WTC11 (cell line): ENCODE data around the gene COL4A6. TPM values are rescaled to one million over a fixed set of nuclear protein-coding genes. Genes with fewer than 3 reads are reported as not detected.

Source experiments
- ATAC-seq: fragments of 200-7000 bp; cut with Tn5 transposase; 2 replicates; pipeline ENCODE4 v1.10.0; 2021; ENCODE audit warnings: mild to moderate bottlenecking, moderate library complexity
- CTCF ChIA-PET: fragments of 300-600 bp; sonication (Branson Sonifier 250); formaldehyde crosslinking; loops from one replicate; lab custom pipeline; 2021; ENCODE audit warnings: antibody characterized with exemption; lab: Charles Lee
- POLR2A ChIA-PET: fragments of 350-600 bp; sonication (Branson Sonifier 250); formaldehyde crosslinking; loops from one replicate; lab custom pipeline; 2021; ENCODE audit warnings: antibody characterized with exemption; lab: Charles Lee
- DNase-seq: peaks from one replicate; pipeline ENCODE4 v3.0.0; 2021; ENCODE audit warnings: low spot score
- H3K27ac Mint-ChIP-seq: 2 replicates; pipeline ENCODE4 v1.8.0; 2021; ENCODE audit warnings: mixed read lengths
- H3K27me3 Mint-ChIP-seq: 2 replicates; pipeline ENCODE4 v1.8.0; 2021; ENCODE audit warnings: low read depth, mild to moderate bottlenecking, moderate library complexity, mixed read lengths
- H3K36me3 Mint-ChIP-seq: 2 replicates; pipeline ENCODE4 v1.8.0; 2021; ENCODE audit warnings: mixed read lengths
- H3K4me1 Mint-ChIP-seq: 2 replicates; pipeline ENCODE4 v1.8.0; 2022; ENCODE audit warnings: mixed read lengths
- H3K4me3 Mint-ChIP-seq: 2 replicates; pipeline ENCODE4 v1.8.0; 2021; ENCODE audit warnings: mild to moderate bottlenecking, moderate library complexity, mixed read lengths
- H3K9me3 Mint-ChIP-seq: 2 replicates; pipeline ENCODE4 v1.8.0; 2021; ENCODE audit warnings: mixed read lengths
- ARID4B ChIP-seq: sonication (generic); formaldehyde crosslinking; IDR thresholded peaks from 2 replicates; pipeline ENCODE4 v1.8.0; 2023; ENCODE audit warnings: missing genetic modification reagents, mild to moderate bottlenecking, borderline replicate concordance
- CREB1 ChIP-seq: sonication (generic); formaldehyde crosslinking; IDR thresholded peaks from 2 replicates; pipeline ENCODE4 v1.8.0; 2023; ENCODE audit warnings: mild to moderate bottlenecking, missing genetic modification reagents
- ELF4 ChIP-seq: sonication (generic); formaldehyde crosslinking; IDR thresholded peaks from 2 replicates; pipeline ENCODE4 v1.8.1; 2022; ENCODE audit warnings: low read depth, mild to moderate bottlenecking, moderate library complexity, missing genetic modification reagents
- FOXK1 ChIP-seq: sonication (generic); formaldehyde crosslinking; IDR thresholded peaks from 2 replicates; pipeline ENCODE4 v1.8.0; 2022; ENCODE audit warnings: mild to moderate bottlenecking, moderate library complexity, missing genetic modification reagents
- FOXP4 ChIP-seq: sonication (generic); formaldehyde crosslinking; IDR thresholded peaks from 2 replicates; pipeline ENCODE4 v1.8.0; 2022; ENCODE audit warnings: mild to moderate bottlenecking, missing genetic modification reagents
- HMGXB4 ChIP-seq: sonication (generic); formaldehyde crosslinking; IDR thresholded peaks from 2 replicates; pipeline ENCODE4 v1.8.1; 2023; ENCODE audit warnings: mild to moderate bottlenecking, moderate library complexity, missing genetic modification reagents
- KAT7 ChIP-seq: sonication (generic); formaldehyde crosslinking; IDR thresholded peaks from 2 replicates; pipeline ENCODE4 v1.8.1; 2023; ENCODE audit warnings: missing genetic modification reagents, mild to moderate bottlenecking, borderline replicate concordance
- NR2C2 ChIP-seq: sonication (generic); formaldehyde crosslinking; IDR thresholded peaks from 2 replicates; pipeline ENCODE4 v1.8.0; 2022; ENCODE audit warnings: mild to moderate bottlenecking, missing genetic modification reagents
- PRDM15 ChIP-seq: sonication (generic); formaldehyde crosslinking; IDR thresholded peaks from 2 replicates; pipeline ENCODE4 v1.8.0; 2022; ENCODE audit warnings: missing genetic modification reagents
- TEAD4 ChIP-seq: sonication (generic); formaldehyde crosslinking; IDR thresholded peaks from 2 replicates; pipeline ENCODE4 v1.8.0; 2022; ENCODE audit warnings: mild to moderate bottlenecking, missing genetic modification reagents
- ZBTB43 ChIP-seq: sonication (generic); formaldehyde crosslinking; IDR thresholded peaks from 2 replicates; pipeline ENCODE4 v1.8.1; 2023; ENCODE audit warnings: mild to moderate bottlenecking, missing genetic modification reagents
- ZNF138 ChIP-seq: sonication (generic); formaldehyde crosslinking; conservative IDR thresholded peaks from 2 replicates; pipeline ENCODE4 v1.8.1; 2022; ENCODE audit warnings: mild to moderate bottlenecking, moderate library complexity, missing genetic modification reagents
- ZNF281 ChIP-seq: sonication (generic); formaldehyde crosslinking; IDR thresholded peaks from 2 replicates; pipeline ENCODE4 v1.8.0; 2023; ENCODE audit warnings: mild to moderate bottlenecking, missing genetic modification reagents
- ZNF396 ChIP-seq: fragments of 250-450 bp; sonication (Bioruptor Pico); IDR thresholded peaks from 2 replicates; pipeline ENCODE4 v1.8.0; 2021; ENCODE audit warnings: mild to moderate bottlenecking, moderate library complexity, borderline replicate concordance
- total RNA-seq: library from RNA; stranded (reverse); gene quantifications from 3 replicates; pipeline ENCODE4 v1.2.3, GENCODE V29; 2021

The COL4A6 gene
- total RNA-seq, 1 experiment from 2014 or later = 15.2 TPM

GRCh38 chrX:108171671-108172070 is 266.6 kb downstream of the COL4A6 start (continued):
- TF ChIP-seq PRDM15 (CRISPR knock-in tag) (no peak), FOXK1 (CRISPR knock-in tag) (no peak), KAT7 (CRISPR knock-in tag) (no peak)

- DNase-seq = no peak
- ChIA-PET POLR2A (no interaction called here), CTCF (interaction anchor here (1.1 kb wide), 1 partner anchor 31 kb away, joined by 3 read pairs; no protein-coding TSS in a partner anchor)
- ATAC-seq = no peak
- no peak for TF ChIP-seq ZNF138 (CRISPR knock-in tag)
- no peak for TF ChIP-seq CREB1 (CRISPR knock-in tag)
- no peak for TF ChIP-seq ZNF281
- TF ChIP-seq TEAD4 (CRISPR knock-in tag) = no peak
- TF ChIP-seq FOXK1 (CRISPR knock-in tag) = no peak
- no peak for TF ChIP-seq ZNF396 (CRISPR knock-in tag)
- TF ChIP-seq NR2C2 (CRISPR knock-in tag) = no peak
- TF ChIP-seq ARID4B (CRISPR knock-in tag) = no peak
- TF ChIP-seq ZBTB43 (CRISPR knock-in tag) = no peak
- TF ChIP-seq HMGXB4 (CRISPR knock-in tag) = no peak
- TF ChIP-seq FOXP4 (CRISPR knock-in tag) = no peak
- TF ChIP-seq ELF4 (CRISPR knock-in tag) = no peak
- Mint-ChIP-seq H3K27ac (no peak overlapping the region), H3K4me3 (no peak overlapping the region), H3K36me3 (peaks cover 3% of the 10 kb centered on the region; the same call in 1 of the 2 replicates), H3K9me3 (0 out of 2 replicates have a peak, but pooled peaks cover 3% of the 10 kb centered on the region), H3K27me3 (no peaks in the 10 kb centered on the region), H3K4me1 (no peaks in the 10 kb centered on the region)
Observed at GRCh38 chrX:108169768-108170167, 268.5 kb downstream of the COL4A6 start.
